Hindlimb muscle (tissue), 1 donor: ENCODE results near the gene PSMD4. TPM values are rescaled to one million over a fixed set of nuclear protein-coding genes. Genes with fewer than 3 reads are reported as not detected.

ENCODE experiments used
- DNase-seq: peaks from one replicate; pipeline ENCODE4 v3.0.0-alpha.2; 2013
- polyA plus RNA-seq: library from polyadenylated mRNA; unstranded; fragments of 120-200 nt; gene quantifications from one replicate; pipeline ENCODE4 v1.2.1, GENCODE V29; 2013; ENCODE audit not compliant: insufficient read length

Gene PSMD4
- polyA plus RNA-seq, 1 donor = 121 TPM

DNA sequence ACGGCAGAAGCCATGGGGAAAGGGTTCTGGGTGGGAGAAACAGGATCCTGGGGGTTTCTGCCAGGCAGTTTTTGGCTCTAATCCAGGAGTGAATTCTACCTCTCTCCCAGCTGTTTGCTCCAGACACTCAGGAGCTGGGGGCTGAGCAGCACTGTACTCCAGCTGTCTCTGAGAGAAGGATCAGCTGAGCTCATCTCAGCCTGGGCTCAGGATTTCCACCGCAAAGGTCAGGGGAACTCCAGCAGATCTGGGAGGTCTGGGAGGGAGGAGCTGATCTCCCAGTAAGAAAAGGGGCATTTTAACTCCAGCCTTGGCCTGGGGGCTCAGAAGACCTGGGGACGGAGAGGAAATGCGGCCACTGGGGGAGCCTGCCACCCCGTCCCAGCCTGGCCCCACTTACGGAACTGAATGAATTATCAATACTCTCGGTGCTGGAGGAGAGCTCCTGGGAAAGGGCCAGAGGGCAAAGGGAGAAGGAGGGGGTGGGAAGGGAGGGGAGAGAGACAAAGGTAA, 55.3 kb downstream of the PSMD4 start:
- DNase-seq = no peak

DNA sequence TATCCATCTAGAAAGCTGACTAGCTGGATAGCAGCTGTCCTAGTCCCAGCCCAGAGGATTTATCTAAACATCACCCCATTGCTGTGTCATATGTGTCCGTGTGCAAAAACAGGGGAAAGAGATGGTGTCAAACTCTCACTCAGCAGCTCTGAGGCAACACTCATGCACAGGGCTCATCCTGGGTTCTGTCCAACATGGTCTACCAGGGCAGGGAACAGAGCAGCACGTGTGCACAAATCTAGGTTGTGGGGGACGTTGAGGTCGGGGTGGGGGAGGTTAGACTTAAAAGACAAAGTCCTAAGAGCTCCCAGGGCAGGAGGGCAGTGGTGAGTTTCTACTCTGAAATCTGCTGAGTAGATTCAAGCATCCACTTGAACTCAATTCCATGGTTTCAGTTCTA, 56.5 kb downstream of the PSMD4 start:
- DNase-seq = no peak

DNA sequence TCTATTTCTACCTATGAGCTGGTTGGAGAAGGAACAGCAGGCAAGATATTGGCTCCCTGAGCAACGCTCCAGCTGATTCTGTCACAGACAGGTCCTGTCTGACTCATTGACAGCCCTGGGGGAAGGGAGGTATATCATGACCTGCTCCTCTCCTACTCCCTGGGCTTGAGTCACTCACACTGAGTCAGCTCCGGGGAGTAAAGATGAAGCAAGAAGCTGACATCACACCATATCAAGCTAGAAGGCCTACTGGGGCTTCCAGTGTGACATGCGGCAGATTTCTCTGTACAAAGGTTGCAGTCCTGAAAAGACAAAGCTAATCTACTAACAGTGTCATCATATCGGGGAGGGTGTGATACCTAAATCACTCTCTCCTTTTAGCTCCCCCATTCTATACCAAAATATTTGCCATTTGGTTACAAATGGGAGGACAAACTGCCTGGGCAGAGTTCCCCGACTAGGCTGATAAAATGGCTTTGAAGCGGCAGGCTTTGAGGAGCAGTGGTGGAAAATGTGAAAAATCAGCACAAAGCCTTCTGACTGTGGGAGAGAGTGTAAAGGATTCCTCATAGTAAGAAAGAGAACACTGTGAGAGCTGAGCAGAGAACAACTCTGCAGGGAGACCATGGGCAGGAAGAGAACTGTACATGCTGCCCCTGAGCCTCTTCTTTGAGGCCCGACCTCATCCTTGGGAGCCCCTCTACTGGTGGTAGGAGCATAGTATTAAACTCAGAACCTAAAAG, 57.2 kb downstream of the PSMD4 start:
- DNase-seq = no peak

DNA sequence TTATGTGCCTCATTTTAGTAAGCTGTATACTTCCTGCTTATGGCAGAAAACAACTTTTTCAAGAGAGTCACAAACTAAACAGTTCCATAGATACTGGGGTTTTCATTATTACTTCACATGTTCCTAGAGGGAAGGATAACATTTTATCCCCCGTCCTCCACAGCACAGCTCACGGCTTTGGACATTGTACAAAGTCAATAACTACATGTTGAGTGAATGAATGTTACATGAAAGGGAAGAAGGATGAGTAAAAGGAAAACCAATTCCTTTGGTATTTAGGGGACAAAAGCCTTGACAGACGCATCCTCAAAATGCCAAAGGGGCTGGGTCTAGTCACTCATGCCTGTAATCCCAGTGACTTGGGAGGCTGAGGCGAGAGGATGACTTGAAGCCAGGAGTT, 57.9 kb downstream of the PSMD4 start:
- DNase-seq = no peak

DNA sequence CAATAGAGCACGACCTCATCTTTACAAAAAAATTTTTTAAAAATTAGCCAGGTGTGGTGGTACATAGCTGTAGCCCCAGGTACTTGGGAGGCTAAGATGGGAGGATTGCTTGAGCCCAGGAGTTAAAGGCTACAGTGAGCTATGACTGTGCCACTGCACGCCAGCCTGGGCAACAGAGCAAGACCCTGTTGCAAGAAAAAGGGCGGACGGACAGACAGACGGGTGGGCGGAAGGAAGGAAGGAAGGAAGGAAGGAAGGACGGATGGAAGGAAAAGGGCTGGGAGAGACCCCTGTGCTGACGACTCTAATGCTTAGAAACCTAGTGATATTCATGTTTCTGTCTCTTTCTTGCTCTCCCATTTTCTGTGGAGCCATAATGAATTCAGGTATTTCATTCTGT, 58.3 kb downstream of the PSMD4 start:
- DNase-seq = no peak

DNA sequence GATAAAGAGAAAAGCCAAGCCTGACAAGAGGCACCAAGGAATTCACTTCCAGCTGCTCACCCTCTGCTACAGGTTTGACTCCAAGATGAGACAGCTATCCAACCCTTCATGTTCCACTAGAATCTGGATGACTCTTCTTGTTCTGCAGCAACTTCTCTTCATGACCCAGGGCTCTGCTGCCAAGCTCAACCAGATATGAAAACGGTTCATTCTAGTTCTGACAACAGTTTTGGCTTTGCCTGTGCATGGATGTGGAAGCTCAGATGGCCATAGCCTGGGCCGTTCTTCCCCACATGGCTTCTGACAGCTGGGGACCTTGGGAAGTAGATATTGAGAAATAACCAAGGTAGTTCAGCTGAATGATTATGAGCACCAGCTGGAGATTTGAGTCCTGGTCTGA, 59.0 kb downstream of the PSMD4 start:
- no peak for DNase-seq

DNA sequence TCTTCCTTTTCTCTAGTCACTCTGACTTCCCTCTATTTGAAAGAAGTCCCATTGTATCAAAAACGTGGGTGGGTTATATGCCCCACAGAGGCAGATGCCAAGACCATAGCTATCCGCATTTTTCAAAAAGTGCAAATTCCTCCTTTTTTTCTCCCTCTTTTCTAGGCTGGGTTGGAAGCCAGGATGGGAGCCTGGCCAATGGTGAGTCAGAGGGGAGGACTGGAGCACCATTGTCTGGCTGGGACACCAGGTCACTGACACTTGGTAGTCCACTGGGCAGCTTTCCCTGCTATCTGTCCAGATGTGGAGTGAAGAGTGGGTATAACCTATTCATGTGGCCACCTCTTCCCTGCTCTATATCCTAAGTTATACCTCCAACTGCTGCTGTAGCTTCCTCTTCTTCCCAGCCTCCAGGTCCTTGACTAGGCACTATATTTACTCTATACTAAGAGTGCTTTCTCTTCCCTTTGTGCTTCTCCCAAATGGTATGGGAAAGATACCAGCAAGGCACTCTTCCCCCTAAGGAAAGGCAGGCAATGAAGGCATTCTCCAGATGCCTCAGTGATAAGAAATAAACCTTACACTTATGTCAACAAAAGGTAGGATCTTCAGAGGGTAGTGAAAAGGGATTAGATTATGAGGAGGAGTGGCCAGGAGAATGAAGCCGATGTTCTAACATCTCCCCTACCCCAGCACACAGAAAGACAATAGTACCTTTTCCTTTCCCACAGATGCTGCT, 59.8 kb downstream of the PSMD4 start:
- DNase-seq = no peak

DNA sequence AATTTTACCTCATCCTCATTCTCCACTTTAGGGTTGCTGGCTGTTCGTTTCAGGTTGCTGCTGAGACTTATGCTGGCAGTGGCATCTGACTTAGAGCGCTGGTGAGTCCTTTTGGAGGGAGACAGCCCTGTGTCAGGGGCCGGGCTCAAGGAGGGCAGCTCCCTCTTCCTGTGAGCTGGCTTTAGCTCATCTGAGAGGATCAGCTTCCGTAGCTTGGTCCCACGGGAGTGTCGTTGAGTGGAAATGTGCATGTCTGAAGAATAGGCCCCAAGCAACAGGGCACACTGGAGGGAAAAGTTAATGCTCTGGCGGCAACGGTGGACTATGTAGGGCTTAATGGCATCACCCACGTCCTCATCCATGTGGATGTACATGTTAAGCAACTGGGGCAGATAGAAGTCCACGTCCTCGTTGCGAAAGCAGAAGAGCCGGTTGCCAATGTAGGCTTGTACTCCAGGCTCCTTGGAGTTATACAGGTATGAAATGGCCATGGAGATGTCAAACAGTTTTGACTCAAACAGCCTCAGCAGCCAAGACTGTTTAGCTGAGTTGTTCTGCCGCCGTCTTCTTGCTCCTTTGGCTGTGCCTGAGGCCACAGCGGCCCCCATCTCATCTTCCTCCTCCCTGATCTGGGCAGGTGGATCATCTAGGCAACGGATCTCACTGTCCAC, 61.2 kb downstream of the PSMD4 start:
- DNase-seq = no peak

Other genes with a start within 250 kb of the PSMD4 start
- gene MINDY1, start 247.8 kb upstream of the PSMD4 start, polyA plus RNA-seq = 24.4 TPM
- 27.1 TPM for gene PRUNE1, start 246.3 kb upstream of the PSMD4 start, polyA plus RNA-seq
- gene BNIPL, start 218.1 kb upstream of the PSMD4 start, polyA plus RNA-seq = 1.1 TPM
- 6.0 TPM for gene C1orf56, start 207.0 kb upstream of the PSMD4 start, polyA plus RNA-seq
- 60.6 TPM for gene CDC42SE1, start 195.1 kb upstream of the PSMD4 start, polyA plus RNA-seq
- 11.1 TPM for gene MLLT11, start 194.3 kb upstream of the PSMD4 start, polyA plus RNA-seq
- gene GABPB2, start 184.0 kb upstream of the PSMD4 start, polyA plus RNA-seq = 7.0 TPM
- gene SEMA6C, start 108.1 kb upstream of the PSMD4 start, polyA plus RNA-seq = 120 TPM
- 2.5 TPM for gene TNFAIP8L2, start 98.1 kb upstream of the PSMD4 start, polyA plus RNA-seq
- gene LYSMD1, start 88.8 kb upstream of the PSMD4 start, polyA plus RNA-seq = 12.2 TPM
- gene SCNM1, start 88.6 kb upstream of the PSMD4 start, polyA plus RNA-seq = 36.7 TPM
- 27.4 TPM for gene TMOD4, start 78.8 kb upstream of the PSMD4 start, polyA plus RNA-seq
- 45.4 TPM for gene VPS72, start 64.5 kb upstream of the PSMD4 start, polyA plus RNA-seq
- 43.5 TPM for gene PIP5K1A, start 56.2 kb upstream of the PSMD4 start, polyA plus RNA-seq
- gene ZNF687, start 27.6 kb downstream of the PSMD4 start, polyA plus RNA-seq = 13.5 TPM
- gene PI4KB, start 72.7 kb downstream of the PSMD4 start, polyA plus RNA-seq = 56.5 TPM
- 24.0 TPM for gene RFX5, start 92.5 kb downstream of the PSMD4 start, polyA plus RNA-seq
- gene SELENBP1, start 118.0 kb downstream of the PSMD4 start, polyA plus RNA-seq = 35.2 TPM
- gene PSMB4, start 144.8 kb downstream of the PSMD4 start, polyA plus RNA-seq = 142 TPM
- 69.3 TPM for gene POGZ, start 204.8 kb downstream of the PSMD4 start, polyA plus RNA-seq